ENCODE data around the gene PREX1.
A peak's percentile ranks its signal among the peaks of the same experiment; 100 is the strongest.

Gene PREX1

GRCh38 chr20:48632017-48632824, 195.6 kb downstream of the PREX1 start:
- DNase-seq (ENCODE audit: low read depth), result no peak

GRCh38 chr20:48631114-48632016, 196.4 kb downstream of the PREX1 start:
- peak; percentile 44 for DNase-seq (ENCODE audit: low read depth)

GRCh38 chr20:48630342-48631075, 197.3 kb downstream of the PREX1 start:
- no peak for DNase-seq (ENCODE audit: low read depth)

GRCh38 chr20:48629960-48630315, 197.9 kb downstream of the PREX1 start:
- DNase-seq (ENCODE audit: low read depth), result no peak

- no peak for DNase-seq (ENCODE audit: low read depth)
Observed at GRCh38 chr20:48629069-48629959, 198.5 kb downstream of the PREX1 start.

GRCh38 chr20:48627737-48628128, 200.1 kb downstream of the PREX1 start:
- no peak for DNase-seq (ENCODE audit: low read depth)

- DNase-seq (ENCODE audit: low read depth), result no peak
Observed at GRCh38 chr20:48626938-48627736, 200.7 kb downstream of the PREX1 start.

- no peak for DNase-seq (ENCODE audit: low read depth)
Observed at GRCh38 chr20:48626226-48626937, 201.4 kb downstream of the PREX1 start.

- no peak for DNase-seq (ENCODE audit: low read depth)
Observed at GRCh38 chr20:48625136-48625900, 202.5 kb downstream of the PREX1 start.

GRCh38 chr20:48624315-48625020, 203.3 kb downstream of the PREX1 start:
- no peak for DNase-seq (ENCODE audit: low read depth)

- DNase-seq (ENCODE audit: low read depth), result no peak
Observed at GRCh38 chr20:48623906-48624265, 203.9 kb downstream of the PREX1 start.

GRCh38 chr20:48623176-48623905, 204.5 kb downstream of the PREX1 start:
- no peak for DNase-seq (ENCODE audit: low read depth)

GRCh38 chr20:48622421-48622820, 205.4 kb downstream of the PREX1 start:
- no peak for DNase-seq (ENCODE audit: low read depth)

GRCh38 chr20:48621376-48622078, 206.3 kb downstream of the PREX1 start:
- peak; percentile 31 for DNase-seq (ENCODE audit: low read depth)

- peak; percentile 83 for DNase-seq (ENCODE audit: low read depth)
Observed at GRCh38 chr20:48620507-48621375, 207.1 kb downstream of the PREX1 start.

GRCh38 chr20:48620154-48620506, 207.7 kb downstream of the PREX1 start:
- DNase-seq (ENCODE audit: low read depth), result no peak
